GM19035 (cell line): Measurements from ENCODE around the gene SOD1.
"Not testable (repeated sequence)": the region's sequence is repeated elsewhere in the genome, so short reads cannot be mapped to it uniquely, and the experiment has no call there.

Experiments used
- ATAC-seq: cut with Tn5 transposase; IDR thresholded peaks from one replicate; pipeline ENCODE4 v1.9.1; 2021; ENCODE audit not compliant: unreplicated experiment

SOD1 gene

DNA sequence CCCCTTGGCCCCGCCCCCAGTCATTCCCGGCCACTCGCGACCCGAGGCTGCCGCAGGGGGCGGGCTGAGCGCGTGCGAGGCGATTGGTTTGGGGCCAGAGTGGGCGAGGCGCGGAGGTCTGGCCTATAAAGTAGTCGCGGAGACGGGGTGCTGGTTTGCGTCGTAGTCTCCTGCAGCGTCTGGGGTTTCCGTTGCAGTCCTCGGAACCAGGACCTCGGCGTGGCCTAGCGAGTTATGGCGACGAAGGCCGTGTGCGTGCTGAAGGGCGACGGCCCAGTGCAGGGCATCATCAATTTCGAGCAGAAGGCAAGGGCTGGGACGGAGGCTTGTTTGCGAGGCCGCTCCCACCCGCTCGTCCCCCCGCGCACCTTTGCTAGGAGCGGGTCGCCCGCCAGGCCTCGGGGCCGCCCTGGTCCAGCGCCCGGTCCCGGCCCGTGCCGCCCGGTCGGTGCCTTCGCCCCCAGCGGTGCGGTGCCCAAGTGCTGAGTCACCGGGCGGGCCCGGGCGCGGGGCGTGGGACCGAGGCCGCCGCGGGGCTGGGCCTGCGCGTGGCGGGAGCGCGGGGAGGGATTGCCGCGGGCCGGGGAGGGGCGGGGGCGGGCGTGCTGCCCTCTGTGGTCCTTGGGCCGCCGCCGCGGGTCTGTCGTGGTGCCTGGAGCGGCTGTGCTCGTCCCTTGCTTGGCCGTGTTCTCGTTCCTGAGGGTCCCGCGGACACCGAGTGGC lies at the start of gene SOD1:
Gene SOD1, plus strand, starts transcription at position 158 of the 723 bp plus-strand sequence. Its CDS starts 77 bp downstream, at position 235.
- ATAC-seq: peak; percentile 94

DNA sequence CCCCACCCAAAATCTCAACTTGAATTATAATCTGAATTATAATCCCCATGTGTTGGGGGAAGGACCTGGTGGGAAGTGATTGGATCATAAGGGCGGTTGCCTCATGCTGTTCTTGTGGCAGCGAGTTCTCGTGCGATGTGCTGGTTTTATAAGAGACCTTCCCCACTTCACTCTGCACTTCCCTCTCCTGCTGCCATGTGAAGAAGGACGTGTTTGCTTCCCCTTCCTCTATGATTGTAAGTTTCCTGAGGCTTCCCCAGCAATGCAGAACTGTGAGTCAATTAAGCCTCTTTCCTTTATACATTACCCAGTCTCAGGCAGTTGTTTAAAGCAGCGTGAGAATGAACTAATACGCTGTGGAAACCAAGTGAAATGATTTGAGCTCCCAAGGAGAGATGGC lies 48.0 kb upstream of the SOD1 start:
- ATAC-seq: no peak

DNA sequence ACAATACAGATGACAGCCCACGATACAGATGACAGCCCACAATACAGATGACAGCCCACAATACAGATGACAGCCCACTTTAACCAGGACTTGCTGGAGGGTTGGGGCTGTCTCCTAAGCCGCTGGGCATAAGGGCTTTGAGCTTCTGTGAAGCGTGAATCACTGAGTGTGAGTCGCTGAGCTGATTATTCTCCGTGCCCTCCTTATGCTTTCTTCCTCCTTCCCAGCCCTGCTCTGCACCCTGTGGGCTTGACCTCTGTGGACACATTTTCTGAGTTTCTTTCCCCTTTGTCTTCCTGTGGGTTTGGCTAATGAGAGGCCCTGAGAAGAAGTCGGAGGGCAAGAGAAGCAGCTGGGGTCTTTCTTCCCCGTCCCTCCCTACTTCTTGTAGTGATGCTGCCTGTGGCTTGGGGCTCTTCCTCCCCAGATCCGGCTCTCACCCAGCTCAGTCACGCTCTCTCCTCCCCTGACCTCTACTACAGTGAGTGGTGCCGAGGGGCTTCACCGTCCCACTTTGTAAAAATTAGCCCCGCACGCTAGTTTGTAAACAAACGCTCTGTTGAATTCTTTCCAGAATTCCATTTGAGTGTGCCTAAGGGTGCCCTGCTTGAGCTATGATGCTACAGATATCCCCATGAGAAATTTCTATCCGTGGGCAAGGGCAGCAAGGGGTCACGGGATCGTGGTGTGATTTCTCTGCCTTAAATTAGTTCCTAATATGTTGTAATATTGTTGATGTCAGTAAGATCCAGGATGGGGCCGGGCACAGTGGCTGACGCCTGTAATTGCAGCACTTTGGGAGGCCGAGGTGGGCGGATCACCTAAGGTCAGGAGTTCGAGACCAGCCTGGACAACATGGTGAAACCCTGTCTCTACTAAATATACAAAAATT lies 46.4 kb upstream of the SOD1 start:
- no peak for ATAC-seq

DNA sequence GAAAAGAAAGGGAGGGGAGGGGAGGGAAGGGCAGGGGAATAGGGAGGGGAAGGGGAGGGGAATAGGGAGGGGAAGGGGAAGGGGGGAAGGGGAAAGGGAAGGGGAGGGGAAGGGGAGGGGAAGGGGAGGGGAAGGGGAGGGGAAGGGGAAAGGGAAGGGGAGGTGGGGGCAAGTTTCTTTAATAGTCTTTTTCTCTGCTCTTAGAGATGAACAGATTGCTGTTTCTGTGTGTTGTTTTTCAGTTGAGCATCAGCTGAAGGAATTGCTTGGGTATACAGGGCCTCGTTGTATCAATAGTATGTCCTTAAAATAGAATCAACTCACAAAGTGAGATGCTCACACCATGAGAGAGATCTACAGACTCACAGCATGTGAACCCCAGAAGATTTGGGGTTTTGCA lies 44.8 kb upstream of the SOD1 start:
- ATAC-seq: no peak

DNA sequence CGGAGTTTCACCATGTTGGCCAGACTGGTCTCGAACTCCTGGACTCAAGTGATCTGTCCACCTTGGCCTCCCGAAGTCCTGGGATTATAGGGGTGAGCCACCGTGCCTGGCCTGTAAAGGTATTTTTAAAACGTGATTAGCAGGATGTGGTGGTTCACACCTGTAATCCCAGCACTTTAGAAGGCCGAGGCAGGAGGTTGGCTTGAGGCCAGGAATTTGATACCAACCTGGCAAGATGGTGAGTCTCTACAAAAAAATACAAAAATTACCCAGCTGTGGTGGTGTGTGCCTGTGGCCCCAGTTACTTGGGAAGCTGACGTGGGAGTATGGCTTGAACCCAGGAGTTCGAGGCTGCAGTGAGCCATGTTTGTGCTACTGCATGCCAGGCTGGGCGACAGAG lies 43.3 kb upstream of the SOD1 start:
- no peak for ATAC-seq

DNA sequence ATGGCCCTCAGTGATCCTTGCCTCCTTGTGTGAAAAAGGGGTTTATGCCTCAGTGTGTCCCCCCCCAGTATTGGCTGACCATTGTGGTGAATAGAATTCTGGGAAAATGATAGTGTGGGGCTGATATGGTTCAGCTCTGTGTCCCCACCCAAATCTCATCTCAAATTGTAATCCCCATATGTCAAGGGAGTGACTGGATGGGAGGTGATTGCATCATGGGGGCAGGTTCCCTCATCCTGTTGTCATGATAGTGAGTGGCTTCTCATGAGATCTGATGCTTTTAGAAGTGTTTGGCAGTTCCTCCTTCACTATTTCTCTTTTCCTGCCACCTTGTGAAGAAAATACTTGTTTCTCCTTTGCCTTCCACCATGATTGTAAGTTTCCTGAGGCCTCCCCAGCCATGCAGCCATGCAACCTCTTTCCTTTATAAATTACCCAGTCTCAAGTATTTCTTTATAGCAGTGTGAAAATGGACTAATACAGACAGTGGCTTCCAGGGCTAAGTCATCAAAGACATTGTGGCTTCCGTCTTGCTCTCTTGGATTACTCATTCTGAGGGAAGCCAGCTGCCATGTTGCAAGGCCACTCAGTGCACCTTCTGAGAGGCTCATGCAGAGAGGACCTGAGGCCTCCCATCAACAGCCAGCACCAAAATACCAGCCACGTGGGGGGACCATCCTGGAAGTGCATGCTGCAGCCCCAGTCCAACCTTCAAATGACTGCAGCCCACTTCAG lies 40.6 kb upstream of the SOD1 start:
- ATAC-seq: no peak

DNA sequence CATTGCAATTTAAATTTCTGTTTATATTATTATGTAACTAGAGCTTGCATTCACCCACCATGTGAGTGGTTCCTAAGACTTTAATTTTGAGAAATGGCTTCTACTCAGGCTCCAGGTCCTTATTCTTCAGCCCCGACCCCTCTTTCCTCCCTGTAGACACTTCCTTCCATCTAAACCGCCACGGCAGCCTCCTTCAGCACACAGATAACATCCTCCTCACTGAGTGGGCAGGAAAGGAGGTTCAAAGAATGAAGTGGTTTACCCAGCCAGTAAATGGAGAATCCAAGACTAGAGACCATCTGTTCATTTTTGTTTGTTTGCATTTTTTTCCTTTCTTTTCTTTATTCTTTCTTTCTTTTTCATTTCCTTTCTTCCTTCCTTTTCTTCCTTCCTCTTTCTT lies 37.1 kb upstream of the SOD1 start:
- no peak for ATAC-seq

DNA sequence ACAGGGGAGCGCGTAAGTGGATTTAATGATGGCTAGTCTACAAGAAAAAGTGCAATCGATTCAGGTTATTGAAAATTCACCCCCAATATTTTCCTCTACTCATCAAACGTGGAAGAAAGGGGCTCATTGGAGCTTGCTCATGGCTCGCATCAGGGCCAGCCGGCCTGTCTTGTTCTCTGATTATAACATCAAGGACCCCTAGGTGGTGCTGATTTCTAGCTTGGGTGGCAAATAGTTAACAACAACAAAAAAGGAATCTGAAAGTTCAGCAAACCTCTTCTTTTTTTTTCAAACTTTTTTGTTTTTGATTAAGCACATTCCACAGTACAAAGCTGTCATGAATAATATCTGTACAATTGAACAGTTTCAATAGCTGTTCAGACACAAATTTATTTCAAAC lies 35.8 kb upstream of the SOD1 start:
- no peak for ATAC-seq

DNA sequence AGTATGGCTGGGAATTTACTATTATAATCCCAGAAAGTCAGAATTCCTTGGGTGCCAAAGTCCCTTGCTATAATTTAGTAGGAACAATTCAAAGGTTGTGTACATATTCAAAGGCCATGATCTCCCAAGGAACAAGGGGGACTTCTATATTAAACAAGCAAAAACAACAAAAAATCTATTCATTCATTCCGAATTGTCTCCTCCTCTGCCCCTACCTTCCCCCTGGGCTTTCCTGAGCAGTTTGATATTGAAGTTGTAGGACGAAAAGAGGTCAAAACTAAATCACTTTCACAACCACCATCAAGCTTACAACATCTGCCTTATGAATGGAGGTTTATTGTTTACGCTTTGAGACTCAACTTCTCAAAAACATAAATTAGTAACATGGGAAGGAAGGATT lies 35.3 kb upstream of the SOD1 start:
- ATAC-seq: no peak

DNA sequence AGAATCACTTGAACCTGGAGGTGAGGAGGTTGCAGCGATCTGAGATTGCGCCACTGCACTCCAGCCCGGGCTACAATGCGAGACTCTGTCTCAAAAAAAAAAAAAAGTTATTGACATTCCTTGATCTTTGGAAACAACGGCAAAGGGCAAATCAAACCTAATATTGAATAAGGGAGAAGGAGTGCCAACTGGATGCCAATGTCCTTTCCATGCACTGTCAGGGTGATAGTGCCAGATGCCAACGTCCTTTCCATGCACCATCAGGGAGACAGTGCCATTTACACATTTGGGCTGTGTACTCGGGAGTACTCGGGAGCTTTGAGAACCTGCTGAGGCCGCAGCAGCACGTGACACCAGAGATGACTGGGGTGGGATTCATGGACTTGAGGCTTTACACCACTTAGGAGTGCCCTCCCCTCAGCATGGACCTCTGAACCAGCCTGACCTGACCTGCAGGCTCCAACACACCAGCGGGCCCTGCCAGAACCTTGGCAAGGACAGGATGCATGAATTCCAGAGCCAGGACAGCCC lies 34.5 kb upstream of the SOD1 start:
- no peak for ATAC-seq

DNA sequence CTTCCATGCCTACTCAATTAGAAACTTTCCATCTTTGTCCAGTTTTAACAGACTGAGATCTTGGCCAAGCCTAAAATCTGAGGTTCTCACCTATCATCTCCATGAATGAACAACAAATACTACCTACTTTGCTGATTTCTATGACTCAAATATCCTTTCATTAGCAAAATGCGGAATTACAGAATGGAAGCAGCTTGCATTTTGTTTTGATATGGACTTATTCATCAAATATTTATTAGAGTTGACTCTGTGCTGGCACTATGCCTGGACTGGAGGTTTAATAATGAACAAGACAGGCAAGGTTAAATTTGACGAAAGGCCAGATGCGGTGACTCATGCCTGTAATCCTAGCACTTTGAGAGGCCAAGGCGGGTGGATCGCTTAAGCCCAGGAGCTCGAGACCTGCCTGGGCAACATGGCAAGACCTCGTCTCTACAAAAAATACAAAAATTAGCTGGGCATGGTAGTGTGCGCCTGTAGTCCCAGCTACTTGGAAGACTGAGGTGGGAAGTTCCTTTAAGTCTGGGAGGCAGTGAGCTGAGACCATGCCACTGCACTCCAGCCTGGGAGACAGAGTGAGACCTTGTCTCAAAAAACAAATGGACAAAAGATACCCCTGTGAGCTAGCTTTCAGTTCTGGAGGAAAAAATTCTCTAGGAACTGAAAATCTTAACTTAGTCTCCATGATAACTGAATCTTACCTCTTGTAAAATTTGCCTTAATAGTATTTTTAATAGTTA lies 29.4 kb upstream of the SOD1 start:
- no peak for ATAC-seq

DNA sequence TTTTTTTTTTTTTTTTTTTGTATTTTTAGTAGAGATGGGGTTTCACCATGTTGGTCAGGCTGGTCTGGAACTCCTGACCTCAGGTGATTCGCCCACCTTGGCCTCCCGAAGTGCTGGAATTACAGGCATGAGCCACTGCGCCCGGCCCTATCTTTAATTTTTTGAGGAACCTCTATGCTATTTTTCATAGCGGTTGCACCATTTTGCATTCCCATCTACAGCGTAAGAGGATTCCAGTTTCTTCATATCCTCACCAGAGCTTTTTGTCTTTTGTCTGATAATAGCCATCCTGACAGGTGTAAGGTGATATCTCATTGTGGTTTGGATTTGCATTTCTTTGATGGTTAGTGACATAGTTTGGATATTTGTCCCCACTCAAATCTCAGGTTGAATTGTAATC lies 27.6 kb upstream of the SOD1 start:
- not testable (repeated sequence) for ATAC-seq

DNA sequence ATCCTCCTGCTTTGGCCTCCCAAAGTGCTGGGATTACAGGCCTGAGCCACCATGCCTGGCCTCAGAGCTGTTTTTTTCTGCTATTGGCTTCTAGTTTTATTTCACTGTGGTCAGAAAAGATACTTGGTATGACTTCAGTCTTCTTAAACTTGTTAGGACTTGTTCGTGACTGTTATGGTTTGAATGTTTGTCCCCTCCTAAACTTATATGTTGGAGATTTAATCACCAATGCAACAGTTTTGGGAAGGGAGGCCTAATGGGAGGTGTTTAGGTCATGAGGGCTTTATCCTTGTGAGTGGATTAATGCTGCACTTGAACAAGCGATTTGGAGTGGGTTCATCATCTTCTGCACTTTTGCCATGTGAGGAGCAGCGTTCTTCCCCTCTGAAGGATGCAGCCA lies 24.5 kb upstream of the SOD1 start:
- no peak for ATAC-seq

DNA sequence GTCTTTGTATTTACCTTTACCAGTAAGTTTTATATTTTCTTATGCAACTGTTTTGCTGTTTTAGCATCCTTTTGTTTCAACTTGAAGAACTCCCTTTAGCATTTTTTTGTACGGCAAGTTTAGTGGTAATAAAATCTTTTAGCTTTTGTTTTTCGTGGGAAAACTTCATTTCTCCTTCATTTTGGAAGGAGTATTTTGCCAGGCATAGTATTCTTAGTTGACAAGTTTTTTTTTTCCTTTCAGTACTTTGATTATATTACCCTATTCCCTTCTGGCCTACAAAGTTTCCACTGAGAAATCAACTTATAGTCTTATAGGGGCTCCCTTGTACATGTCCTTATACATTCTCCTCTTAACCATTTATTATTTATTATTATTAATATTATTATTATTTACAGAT lies 22.6 kb upstream of the SOD1 start:
- ATAC-seq: no peak

DNA sequence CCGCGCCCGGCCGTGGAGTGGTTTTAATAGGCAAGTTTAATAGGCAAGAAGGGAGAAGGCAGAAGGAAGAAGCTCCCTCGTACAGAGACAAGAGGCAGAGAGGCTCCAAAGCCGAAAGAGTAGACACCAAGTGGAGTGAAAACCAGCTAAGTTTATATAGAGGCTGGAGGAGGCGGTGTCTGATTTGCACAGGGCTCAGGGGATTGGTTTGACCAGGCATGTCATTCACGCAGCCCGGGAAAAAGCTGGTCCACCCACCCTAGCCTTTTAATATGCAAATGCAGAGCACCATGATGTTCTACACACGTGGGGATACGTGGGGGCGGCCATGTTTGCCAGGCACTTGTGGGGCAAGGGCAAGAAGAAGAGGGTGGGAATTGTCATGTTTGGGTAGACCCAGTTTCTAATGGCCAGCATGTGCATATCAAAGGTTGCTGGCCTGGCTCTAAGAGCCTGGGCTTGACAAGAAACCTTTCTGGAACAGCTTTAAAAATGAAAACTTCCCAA lies 18.0 kb upstream of the SOD1 start:
- ATAC-seq: no peak

DNA sequence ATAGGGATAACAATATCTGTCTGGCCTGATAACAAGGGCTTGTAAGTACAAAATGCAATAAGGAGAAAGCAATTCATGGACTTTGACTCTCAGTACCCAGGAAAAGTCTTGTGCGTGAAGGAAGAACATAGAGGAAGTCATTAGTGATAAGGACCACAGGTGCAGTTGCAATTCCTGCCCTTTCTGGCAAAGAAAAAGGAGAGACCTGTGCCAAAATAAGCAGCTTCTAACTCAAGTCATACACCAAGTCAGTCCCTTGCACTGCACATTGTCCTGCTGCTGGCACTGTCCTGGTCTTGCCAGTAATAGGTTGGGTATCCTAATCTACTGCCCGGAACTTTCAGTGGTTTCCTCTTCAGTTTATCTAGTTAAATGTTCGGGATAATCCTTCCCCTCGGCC lies 14.8 kb upstream of the SOD1 start:
- no peak for ATAC-seq

DNA sequence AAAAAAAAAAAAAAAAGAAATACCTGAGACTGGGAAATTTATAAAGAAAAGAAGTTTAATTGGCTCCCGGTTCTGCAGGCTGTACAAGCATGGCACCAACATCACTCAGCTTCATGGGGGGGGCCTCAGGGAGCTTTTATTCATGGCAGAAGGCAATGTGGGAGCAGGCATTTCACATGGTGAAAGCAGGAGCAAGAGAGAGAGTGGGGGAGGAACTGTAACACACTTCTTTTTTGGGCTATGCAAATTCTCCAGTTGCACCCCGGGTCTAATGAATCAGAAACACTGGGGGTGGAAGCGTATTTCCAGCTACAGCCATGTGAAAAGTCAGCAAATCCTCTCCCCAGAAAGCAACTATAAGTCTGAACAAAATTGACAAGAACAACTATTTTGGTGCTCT lies 11.8 kb upstream of the SOD1 start:
- peak; percentile 65 for ATAC-seq

DNA sequence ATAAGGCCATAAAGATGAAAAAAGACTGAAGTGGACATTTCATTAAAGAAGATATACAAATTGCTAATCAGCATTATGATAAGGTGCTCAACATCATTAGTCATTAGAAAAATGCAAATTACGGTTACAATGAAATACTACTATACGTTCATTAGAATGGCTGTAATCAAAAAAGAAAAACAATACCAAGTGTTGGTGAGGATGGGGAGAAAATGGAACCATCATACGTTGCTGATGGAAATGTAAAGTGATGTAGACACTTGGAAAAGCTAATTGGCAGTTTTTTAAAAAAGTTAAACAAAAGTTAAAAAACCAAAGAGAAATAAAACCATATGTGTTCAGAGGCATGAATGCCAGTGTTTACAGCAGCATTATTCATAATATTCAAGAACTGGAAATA lies 8.6 kb upstream of the SOD1 start:
- no peak for ATAC-seq

DNA sequence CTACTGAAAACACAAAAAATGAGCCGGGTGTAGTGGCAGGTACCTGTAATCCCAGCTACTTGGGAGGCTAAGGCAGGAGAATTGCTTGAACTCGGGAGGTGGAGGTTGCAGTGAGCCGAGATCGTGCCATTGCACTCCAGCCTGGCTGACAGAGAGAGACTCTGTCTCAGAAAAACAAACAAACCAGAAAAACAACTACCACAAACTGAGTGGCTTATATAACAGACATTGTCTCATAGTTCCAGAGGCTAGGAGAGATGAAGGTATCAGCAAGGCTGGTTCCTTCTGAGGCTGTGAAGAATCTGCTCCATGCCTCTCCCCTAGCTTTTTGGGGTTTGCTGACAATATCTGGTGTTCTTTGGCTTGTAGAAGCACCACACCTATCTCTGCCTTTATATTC lies 8.0 kb upstream of the SOD1 start:
- ATAC-seq: not testable (repeated sequence)

DNA sequence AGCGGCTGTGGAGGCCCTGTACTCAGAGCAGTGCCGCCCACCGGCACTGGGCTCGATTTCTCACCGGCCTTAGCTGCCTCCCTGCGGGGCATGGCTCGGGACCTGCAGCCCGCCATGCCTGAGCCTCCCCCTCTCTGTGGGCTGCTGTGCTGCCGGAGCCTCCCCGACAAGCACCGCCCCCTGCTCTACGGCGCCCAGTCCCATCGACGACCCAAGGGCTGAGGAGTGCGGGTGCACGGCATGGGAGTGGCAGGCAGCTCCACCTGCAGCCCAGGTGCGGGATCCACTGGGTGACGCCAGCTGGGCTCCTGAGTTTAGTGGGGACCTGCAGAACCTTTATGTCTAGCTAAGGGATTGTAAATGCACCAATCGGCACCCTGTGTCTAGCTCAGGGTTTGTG lies 5.2 kb upstream of the SOD1 start:
- no peak for ATAC-seq
